ENCODE data around the gene CRYBB3.
"Not testable (repeated sequence)": the region's sequence is repeated elsewhere in the genome, so short reads cannot be mapped to it uniquely, and the experiment has no call there.

The CRYBB3 gene

DNA sequence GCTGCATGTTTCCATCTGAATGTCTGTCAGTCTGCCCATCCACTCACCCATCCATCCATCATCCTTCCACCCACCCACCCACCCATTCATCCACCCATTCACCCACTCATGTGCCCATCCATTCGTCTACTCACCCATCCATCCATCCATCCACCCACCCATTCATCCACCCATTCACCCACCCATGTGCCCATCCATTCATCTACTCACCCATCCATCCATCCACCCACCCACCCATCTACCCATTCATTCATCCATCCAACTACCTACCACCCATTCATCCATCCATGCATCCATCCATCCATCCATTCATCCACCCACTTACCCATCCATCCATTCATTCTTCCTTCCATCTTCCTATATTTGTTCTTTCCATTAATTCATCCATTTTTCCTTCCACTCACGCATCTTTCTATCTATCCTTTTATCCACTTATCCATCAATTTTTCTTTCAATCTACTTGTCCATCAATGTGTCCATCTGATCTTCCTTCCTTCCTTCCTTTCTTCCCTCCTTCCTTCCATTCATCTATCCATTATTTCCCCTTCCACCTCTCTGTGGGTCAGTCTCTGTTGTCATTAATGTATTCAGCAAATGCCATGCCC, 8.0 kb downstream of the CRYBB3 start:
- DNase-seq, result no peak

DNA sequence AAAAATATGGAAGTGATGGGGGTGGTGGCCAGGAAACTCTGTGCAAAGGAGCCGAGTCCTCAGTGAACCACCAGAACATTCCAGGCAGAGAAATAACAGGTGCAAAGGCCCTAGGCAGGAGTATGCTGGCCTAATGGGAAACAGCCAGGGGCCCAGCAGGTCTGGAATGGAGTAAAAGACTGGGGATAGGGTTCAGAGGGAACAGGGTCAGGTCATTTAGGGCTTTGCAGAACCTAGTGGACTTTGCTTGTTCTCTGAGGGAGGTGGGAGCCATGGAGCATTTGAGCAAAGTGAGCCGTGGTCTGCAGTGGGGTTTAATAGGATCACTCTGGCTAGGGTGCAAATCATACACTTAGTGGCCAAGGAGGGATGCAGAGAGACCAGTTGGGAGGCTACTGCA, 8.7 kb downstream of the CRYBB3 start:
- no peak for DNase-seq

DNA sequence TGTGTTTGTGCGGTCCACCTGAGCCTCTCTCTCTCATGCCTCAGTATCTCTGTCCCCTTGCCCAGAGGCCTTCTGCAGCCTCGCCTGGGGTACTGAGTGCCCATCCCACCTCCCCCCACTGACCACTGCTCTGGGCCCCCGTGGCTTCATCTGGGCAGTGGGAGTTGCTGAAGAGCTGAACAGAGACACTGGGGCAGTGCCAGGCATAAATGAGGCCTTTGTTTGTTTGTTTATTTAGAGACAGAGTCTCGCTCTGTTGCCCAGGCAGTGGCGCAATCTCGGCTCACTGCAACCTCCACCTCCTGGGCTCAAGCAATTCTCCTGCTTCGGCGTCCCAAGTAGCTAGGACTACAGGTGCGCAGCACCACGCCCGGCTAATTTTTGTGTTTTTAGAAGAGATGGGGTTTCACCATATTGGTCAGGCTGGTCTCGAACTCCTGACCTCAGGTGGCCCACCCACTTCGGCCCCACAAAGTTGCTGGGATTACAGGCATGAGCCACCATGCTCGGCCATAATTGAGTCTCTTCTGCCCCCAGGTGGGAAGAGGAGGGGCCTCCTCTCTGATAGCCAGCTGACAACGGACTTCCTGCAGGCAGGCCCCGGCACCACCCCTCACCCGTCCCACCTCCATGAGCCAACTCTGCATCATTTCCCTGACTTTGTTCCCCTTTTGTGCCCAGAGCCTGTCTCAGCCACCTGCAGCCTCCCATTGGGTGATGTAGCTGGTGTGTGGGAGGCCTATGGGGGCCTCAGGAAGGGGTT, 9.3 kb downstream of the CRYBB3 start:
- DNase-seq, result no peak

DNA sequence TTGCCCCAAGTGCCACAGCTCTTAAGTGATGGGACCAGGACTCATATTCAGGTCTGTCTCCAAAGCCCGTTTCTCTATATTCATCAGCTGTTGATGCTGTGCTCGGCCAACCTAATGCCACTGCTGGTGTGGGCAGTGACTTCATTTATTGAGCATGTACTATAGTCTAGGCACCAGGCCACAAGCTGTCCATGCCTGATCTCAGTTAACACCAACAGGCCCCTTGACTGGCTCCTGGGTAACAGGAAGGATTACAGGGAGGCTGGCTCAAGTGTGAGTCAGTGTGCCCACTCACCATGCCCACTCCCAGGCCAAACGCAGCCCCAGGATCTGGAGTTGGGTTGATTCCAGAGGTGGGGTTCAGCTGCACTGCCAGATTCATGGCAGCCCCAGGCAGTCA, 11.1 kb downstream of the CRYBB3 start:
- DNase-seq, result no peak

DNA sequence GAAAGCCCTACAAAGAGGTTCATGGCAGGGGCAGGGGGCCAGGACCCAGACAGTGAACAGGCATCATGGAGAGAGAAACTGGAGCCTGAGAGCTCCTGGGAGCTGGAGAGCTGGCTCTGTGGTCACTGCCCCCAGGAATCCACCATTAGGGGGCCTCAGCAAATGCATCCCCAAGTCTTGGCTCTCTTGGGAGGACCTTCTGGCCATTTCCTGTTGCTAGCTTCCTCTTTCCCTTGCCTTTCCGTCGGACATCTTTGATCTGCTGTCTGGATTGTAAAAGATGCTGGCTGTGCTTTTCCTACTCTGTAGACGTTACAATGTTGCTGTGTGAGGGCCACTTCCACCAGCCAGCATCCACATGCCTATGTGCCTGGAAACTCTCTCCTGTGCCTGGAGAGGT, 12.7 kb downstream of the CRYBB3 start:
- no peak for DNase-seq

DNA sequence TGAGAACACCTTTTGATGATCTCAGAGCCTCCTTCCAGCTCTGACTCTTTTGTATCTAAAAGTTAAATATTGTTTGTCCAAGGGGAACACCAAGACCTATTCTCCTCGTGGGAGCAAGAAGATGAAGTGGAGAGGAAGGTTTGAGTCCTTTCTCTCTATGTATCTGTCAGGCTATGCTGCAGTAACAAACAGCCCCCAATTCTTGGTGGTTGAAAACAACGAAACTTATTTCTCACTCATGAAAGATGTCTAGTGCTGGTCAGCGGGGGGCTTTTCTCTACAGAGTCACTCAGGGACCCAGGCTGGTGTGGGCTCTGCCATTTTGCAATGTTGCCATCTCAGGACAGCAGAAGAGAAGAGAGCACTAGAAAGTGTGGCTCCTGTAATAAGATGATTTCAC, 13.6 kb downstream of the CRYBB3 start:
- no peak for DNase-seq

DNA sequence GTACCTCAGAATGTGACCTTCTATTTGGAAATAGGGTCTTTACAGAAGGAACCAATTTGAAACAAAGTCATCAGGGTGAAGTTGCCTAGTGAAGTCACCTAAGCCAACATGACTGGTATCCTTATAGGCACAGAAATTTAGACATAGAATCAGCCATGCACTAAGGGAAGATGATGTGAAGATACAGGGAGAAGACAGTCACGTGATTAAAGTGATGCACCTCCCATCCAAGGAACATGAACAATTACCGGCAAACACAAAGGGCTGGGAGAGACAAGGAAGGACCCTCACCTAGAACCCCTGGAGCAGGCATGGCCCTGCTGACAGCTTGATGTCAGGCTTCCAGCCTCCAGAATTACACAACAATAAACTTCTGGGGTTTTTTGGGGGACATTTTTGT, 16.6 kb downstream of the CRYBB3 start:
- DNase-seq, result no peak

DNA sequence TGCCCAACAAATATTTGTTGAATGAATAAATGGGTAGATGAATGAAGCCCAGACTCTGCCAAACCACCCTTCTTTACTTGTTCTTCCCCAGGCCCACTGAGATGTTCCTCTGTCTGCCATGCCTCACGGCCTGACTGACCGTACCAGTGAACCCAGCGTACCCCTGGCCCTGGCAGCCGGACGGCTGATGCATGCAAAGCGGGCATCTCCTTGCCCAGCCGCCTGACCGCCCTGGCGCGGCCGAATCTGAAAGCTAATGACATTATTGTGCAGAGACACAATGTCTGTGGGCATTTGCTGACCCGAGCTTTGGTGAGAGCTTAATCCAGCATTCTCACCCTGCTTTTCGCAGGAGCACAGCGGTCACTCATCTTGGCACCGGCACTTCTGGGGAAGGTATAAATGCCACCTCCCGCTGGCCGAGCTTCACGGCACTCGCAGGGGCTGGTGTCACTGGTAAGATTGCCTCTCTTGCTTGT, 19.6 kb downstream of the CRYBB3 start, which contains the start of gene CRYBB2:
CRYBB2 (plus strand) TSS at position 429 of the 479 bp plus-strand sequence. CDS start 1,791 bp downstream, outside the sequence.
- DNase-seq, result no peak

DNA sequence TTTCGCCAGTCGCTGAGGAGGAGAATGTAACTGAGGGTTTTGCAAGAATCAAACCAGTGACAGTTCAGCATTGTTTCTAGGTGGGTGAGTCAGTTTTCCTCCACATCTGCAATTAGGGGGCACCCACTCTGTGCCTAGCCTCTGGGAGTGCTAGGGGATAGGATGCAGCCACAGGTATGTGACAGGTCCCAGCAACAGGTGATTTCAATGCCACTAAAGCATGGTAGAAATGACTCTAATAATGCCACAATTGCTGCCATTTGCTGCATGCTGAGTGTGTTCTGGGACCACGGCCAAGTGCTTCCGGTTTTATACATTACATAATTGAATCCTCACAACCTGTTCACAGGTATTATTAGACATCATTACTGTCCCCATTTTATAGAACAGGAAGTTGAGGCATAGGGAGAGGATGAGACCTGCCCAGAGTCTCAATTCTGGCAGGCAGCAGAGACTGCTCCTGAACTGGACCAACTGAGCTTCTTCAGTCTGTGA, 20.3 kb downstream of the CRYBB3 start:
- DNase-seq, result no peak

DNA sequence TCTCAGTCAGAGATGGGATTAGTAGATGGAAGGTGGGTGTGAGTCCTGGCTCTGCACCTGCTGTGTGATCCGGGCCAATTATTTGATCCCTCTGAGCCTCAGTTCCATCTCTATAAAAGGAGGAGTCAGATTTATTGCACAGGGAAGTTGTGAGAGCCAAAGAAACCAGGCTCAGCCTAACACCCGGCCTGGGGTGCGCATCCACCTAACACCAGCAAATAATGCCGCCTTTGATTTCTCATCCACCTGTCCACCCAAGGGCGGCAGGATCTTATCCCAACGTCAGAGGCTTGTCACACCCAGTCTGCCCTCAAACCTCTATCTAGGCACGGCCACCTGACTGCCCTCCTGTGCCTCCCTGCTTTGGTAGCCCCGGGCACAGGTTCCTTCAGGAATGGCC, 22.1 kb downstream of the CRYBB3 start:
- DNase-seq, result no peak

DNA sequence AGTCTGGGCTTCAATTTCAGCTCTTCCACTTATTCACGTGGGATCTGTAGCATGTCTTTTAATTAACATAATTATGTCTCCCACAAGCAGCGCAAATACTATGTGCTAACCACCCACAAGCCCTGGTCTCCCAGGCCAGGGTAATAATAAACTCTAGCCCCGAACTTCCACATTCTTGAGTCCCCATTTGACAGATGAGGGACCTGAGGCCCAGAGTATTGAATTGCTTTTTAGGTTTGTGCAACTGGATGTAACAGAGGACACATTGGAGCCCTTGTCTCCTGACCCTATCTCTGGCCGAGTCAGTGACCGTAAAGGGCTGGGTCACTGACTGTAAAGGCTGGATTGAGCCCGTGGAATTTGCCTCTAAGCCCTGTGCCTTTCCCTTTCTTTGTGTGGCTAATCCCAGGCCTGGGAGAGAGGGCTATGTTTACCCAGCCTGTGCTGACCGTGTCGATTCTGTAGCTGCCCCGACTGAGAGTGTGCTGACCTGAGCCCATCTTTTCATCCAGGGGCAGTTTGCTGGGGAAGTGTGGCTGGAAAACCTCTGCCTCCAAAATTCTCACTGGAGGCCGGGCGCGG, 23.7 kb downstream of the CRYBB3 start:
- no peak for DNase-seq

DNA sequence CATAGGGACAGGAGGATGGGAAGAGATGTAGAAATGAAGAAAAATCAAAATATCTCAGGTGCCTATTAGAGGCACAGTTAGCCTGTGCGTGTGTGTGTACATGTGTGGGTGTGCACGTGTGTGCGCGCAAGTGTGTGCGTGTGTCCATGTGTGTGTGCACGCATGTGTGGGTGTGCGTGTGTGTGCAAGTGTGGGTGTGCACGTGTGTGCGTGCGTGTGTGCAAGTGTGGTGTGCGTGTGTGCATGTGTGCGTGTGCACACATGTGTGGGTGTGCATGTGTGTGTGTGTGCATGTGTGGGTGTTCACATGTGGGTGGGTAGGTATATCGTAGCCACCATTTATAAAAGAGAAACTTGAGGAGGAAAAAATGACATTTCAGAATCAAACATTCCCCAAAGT, 29.2 kb downstream of the CRYBB3 start:
- DNase-seq, result no peak

DNA sequence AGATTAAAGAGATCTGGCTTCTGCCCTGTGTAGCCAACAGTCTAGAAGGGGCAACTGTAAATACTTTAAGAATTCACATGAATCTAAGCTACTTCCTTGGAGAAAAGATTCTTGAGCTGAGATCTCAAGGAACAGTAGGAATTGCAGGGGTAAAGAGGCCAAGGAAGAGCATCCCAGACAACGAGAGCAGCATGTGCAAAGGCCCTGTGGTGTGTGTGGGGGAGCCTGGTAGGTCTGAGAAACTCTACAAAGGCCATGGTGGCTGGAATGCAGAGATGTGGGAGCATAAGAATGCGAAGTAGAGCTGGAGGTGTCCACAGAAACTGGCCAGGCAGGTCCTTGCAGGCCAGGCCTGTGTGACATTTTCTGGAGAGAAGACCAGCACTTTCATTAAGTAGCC, 31.1 kb downstream of the CRYBB3 start:
- DNase-seq, result not testable (repeated sequence)

DNA sequence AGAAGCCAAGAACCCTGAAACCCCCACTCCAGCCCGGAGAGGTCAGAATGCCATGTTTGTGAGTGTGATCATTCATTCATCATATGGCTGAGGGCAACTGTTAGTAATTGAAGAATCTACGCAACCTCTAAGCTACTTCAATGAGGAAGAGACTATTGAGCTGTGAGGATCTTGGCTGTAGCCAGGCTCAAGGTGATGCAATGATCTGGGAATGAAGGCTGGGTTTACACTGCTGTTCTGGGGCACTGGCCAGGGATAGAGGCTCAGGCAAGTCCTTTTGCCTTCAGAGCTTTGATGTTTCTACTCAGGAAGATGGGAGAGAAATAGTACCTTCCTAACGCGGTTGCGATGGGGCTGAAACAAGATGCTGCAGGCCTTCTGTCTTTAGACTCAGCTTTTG, 32.6 kb downstream of the CRYBB3 start:
- DNase-seq, result no peak

DNA sequence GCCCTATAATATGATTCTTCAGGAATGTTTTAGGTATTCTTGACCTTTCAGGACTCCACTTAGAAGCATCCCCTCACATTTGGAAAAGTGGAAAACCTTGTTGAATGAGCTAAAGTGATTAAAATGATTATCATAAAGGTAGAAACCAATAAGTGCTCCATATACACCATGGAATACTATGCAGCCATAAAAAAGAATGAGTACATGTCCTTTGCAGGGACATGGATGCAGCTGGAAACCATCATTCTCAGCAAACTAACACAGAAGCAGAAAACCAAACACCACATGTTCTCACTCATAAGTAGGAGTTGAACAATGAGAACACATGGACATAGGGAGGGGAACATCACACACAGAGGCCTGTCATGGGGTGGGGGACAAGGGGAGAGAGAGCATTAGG, 34.0 kb downstream of the CRYBB3 start:
- DNase-seq, result not testable (repeated sequence)

DNA sequence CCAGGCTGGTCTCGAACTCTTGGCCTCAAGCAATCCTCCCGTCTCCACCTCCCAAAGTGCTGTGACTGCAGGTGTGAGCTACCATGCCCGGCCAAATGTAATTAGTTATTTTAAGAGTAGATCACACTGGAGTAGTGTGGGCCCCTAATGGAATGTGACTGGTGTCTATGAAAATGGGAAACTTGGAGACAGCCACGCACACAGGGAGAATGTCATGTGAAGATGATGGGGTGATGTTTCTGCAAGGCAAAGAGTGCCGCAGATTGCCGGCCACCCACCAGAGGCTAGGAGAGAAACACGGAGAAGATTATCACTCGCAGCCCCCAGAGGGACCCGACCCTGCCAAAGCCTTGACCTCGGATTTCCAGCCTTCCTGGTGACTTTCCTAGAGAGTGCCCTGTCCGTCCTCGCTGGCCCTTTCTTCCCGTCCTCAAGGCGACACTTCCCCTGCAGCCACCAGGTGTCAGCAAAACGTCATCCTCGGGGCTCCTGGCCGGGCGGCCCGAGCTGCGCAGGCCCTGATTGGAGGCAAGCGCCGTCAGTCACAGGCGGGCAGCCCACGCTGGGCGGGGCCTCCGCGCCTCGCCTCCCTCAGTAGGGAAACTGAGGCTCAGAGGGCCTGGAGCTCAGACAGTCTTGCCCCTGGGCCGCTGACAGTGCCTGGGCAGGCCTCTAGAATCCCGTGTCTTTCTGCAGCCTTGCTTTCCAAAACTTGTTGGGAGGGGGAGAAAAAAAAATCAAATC, 36.1 kb downstream of the CRYBB3 start:
- DNase-seq, result peak; percentile 19 to 85

DNA sequence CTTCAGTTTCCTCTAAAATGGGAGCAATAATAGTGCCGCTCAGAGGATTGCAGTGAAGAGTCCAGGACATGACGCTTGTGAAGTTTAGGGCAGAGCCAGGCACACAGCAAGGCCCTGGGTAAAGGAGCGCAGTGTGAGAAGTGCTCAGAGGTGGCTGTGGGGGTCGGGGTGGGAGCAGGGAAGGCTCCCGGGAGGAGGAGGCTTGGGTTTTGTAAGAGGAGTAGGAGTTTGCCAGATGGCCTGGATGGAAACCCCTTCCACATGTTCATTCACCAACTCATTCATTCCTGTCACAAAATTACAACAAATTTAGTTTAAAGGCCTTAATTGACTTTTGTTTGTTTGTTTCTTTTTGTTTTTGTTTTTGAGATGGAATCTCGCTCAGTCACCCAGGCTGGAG, 36.8 kb downstream of the CRYBB3 start:
- no peak for DNase-seq

DNA sequence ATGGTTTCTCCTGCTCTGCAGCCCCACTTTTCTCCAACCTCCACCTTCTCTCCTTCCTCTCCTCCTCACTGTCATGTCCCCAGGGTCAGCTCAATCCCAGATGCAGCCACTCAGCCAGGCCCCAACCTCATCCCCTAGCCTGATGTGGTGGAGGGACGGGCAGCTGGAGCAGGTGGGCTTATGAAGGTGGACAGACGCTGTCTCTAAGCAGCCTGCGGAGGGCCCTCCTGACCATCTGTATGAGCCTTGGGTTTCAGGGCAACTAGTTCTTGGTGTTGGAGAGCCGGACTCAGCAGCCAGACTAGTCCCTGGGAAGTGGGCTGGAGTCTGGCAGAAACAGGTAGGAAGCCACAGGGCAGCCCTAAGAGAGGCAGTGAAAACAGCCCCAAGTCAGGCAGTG, 37.8 kb downstream of the CRYBB3 start:
- no peak for DNase-seq

DNA sequence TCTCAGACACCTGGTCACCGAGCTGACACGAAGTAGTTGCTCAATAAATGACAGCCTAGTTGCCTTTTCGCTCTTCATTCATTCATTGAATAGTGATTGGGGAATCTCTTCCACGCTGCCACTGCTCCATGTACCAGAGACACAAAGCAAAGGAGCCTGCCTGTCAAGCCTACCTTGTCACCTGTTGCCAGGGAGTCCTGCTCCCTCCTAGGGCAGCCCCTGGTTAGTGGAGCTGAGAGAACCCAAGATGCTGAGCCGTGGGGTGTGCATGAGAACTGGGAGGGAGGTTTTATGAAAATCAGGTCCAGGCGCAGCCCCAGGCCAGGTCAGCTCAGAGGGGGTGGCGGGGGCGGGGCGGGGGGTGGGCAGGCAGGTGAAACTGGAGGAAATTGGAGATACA, 38.4 kb downstream of the CRYBB3 start:
- DNase-seq, result not testable (repeated sequence)

DNA sequence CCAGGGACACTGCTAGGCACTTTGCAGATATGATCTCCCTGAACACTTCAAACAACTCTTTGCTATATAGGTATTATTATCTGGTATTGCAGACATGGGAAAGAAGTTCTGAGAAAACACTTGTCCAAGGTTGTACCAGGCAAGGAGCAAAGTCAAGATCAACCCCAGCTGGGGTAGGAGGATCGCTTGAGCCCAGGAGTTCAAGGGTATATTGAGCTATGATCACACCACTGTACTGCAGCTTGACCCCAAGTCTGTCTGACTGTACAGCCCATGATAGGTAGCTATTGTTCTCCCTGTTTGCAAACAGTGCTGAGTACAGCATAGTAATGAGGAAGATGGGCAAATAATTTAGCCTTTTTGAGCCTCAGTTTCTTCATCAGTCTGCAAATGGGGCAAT, 55.5 kb downstream of the CRYBB3 start:
- DNase-seq, result not testable (repeated sequence)
